ENCODE data around the gene YEATS2. TPM values are rescaled to one million over a fixed set of nuclear protein-coding genes. Genes with fewer than 3 reads are reported as not detected.
"Not testable (repeated sequence)": the region's sequence is repeated elsewhere in the genome, so short reads cannot be mapped to it uniquely, and the experiment has no call there.

The YEATS2 gene
- polyA plus RNA-seq, 2 donors = 5.8 to 9.0 TPM

GRCh38 chr3:183703892-183704291, 6.3 kb downstream of the YEATS2 start:
- H3K4me3 ChIP-seq (ENCODE audit: low read depth in 1 of 2, low read length in 2 of 2); H3K27me3 ChIP-seq (ENCODE audit: control insufficient read depth in 1 of 2, insufficient read depth in 2 of 2, low read length in 2 of 2); H3K27ac ChIP-seq (ENCODE audit: low read depth in 2 of 2, low read length in 1 of 2); H3K9me3 ChIP-seq (ENCODE audit: control insufficient read depth in 2 of 2, insufficient read depth in 1 of 2, low read depth in 1 of 2, low read length in 1 of 2); H3K4me1 ChIP-seq (ENCODE audit: control insufficient read depth in 2 of 2, insufficient read depth in 2 of 2, low read length in 1 of 2); H3K36me3 ChIP-seq (ENCODE audit: control insufficient read depth in 2 of 2, insufficient read depth in 2 of 2, low read length in 1 of 2): not testable (repeated sequence)
- WGBS, 2 donors = 91 to 93% methylated on average over 6 of the region's 6 CpGs

- no peaks in the 10 kb centered on the region for H3K4me1 ChIP-seq (ENCODE audit: control insufficient read depth in 2 of 2, insufficient read depth in 2 of 2, low read length in 1 of 2)
- H3K36me3 ChIP-seq (ENCODE audit: control insufficient read depth in 2 of 2, insufficient read depth in 2 of 2, low read length in 1 of 2) = no peaks in the 10 kb centered on the region
- H3K9me3 ChIP-seq (ENCODE audit: control insufficient read depth in 2 of 2, insufficient read depth in 1 of 2, low read depth in 1 of 2, low read length in 1 of 2) = no peaks in the 10 kb centered on the region
- no peak overlapping the region for H3K4me3 ChIP-seq (ENCODE audit: low read depth in 1 of 2, low read length in 2 of 2)
- no peaks in the 10 kb centered on the region for H3K27me3 ChIP-seq (ENCODE audit: control insufficient read depth in 1 of 2, insufficient read depth in 2 of 2, low read length in 2 of 2)
- no peak overlapping the region for H3K27ac ChIP-seq (ENCODE audit: low read depth in 2 of 2, low read length in 1 of 2)
Observed at GRCh38 chr3:183710231-183710630, 12.6 kb downstream of the YEATS2 start.

GRCh38 chr3:183711516-183711915, 13.9 kb downstream of the YEATS2 start:
- Histone ChIP-seq H3K36me3 (ENCODE audit: control insufficient read depth in 2 of 2, insufficient read depth in 2 of 2, low read length in 1 of 2) (no peaks in the 10 kb centered on the region), H3K27me3 (ENCODE audit: control insufficient read depth in 1 of 2, insufficient read depth in 2 of 2, low read length in 2 of 2) (no peaks in the 10 kb centered on the region), H3K27ac (ENCODE audit: low read depth in 2 of 2, low read length in 1 of 2) (no peak overlapping the region), H3K4me3 (ENCODE audit: low read depth in 1 of 2, low read length in 2 of 2) (no peak overlapping the region), H3K4me1 (ENCODE audit: control insufficient read depth in 2 of 2, insufficient read depth in 2 of 2, low read length in 1 of 2) (no peaks in the 10 kb centered on the region), H3K9me3 (ENCODE audit: control insufficient read depth in 2 of 2, insufficient read depth in 1 of 2, low read depth in 1 of 2, low read length in 1 of 2) (no peaks in the 10 kb centered on the region)
- WGBS, 2 donors = 95 to 96% methylated on average over 3 of the region's 3 CpGs

- Histone ChIP-seq H3K9me3 (ENCODE audit: control insufficient read depth in 2 of 2, insufficient read depth in 1 of 2, low read depth in 1 of 2, low read length in 1 of 2) (no peaks in the 10 kb centered on the region), H3K27me3 (ENCODE audit: control insufficient read depth in 1 of 2, insufficient read depth in 2 of 2, low read length in 2 of 2) (no peaks in the 10 kb centered on the region), H3K36me3 (ENCODE audit: control insufficient read depth in 2 of 2, insufficient read depth in 2 of 2, low read length in 1 of 2) (peaks cover 0 to 4% of the 10 kb centered on the region in 2 donors), H3K4me1 (ENCODE audit: control insufficient read depth in 2 of 2, insufficient read depth in 2 of 2, low read length in 1 of 2) (no peaks in the 10 kb centered on the region), H3K27ac (ENCODE audit: low read depth in 2 of 2, low read length in 1 of 2) (no peak overlapping the region), H3K4me3 (ENCODE audit: low read depth in 1 of 2, low read length in 2 of 2) (no peak overlapping the region)
Observed at GRCh38 chr3:183714622-183715021, 17.0 kb downstream of the YEATS2 start.

GRCh38 chr3:183718012-183718411, 20.4 kb downstream of the YEATS2 start:
- H3K4me3 ChIP-seq (ENCODE audit: low read depth in 1 of 2, low read length in 2 of 2) = no peak overlapping the region
- H3K27me3 ChIP-seq (ENCODE audit: control insufficient read depth in 1 of 2, insufficient read depth in 2 of 2, low read length in 2 of 2) = no peaks in the 10 kb centered on the region
- H3K9me3 ChIP-seq (ENCODE audit: control insufficient read depth in 2 of 2, insufficient read depth in 1 of 2, low read depth in 1 of 2, low read length in 1 of 2) = no peaks in the 10 kb centered on the region
- WGBS, 2 donors = 85 to 87% methylated on average over 3 of the region's 3 CpGs
- peaks cover 2 to 4% of the 10 kb centered on the region in 2 donors for H3K36me3 ChIP-seq (ENCODE audit: control insufficient read depth in 2 of 2, insufficient read depth in 2 of 2, low read length in 1 of 2)
- no peaks in the 10 kb centered on the region for H3K4me1 ChIP-seq (ENCODE audit: control insufficient read depth in 2 of 2, insufficient read depth in 2 of 2, low read length in 1 of 2)
- no peak overlapping the region for H3K27ac ChIP-seq (ENCODE audit: low read depth in 2 of 2, low read length in 1 of 2)

- Histone ChIP-seq H3K36me3 (ENCODE audit: control insufficient read depth in 2 of 2, insufficient read depth in 2 of 2, low read length in 1 of 2) (peaks cover under 1 to 8% of the 10 kb centered on the region in 2 donors), H3K4me3 (ENCODE audit: low read depth in 1 of 2, low read length in 2 of 2) (no peak overlapping the region), H3K4me1 (ENCODE audit: control insufficient read depth in 2 of 2, insufficient read depth in 2 of 2, low read length in 1 of 2) (no peaks in the 10 kb centered on the region), H3K27me3 (ENCODE audit: control insufficient read depth in 1 of 2, insufficient read depth in 2 of 2, low read length in 2 of 2) (no peaks in the 10 kb centered on the region), H3K27ac (ENCODE audit: low read depth in 2 of 2, low read length in 1 of 2) (no peak overlapping the region), H3K9me3 (ENCODE audit: control insufficient read depth in 2 of 2, insufficient read depth in 1 of 2, low read depth in 1 of 2, low read length in 1 of 2) (no peaks in the 10 kb centered on the region)
- WGBS, 2 donors = 64 to 88% methylated on average over 6 of the region's 6 CpGs
Observed at GRCh38 chr3:183725387-183725786, 27.8 kb downstream of the YEATS2 start.

GRCh38 chr3:183728204-183728603, 30.6 kb downstream of the YEATS2 start:
- H3K27me3 ChIP-seq (ENCODE audit: control insufficient read depth in 1 of 2, insufficient read depth in 2 of 2, low read length in 2 of 2) = no peaks in the 10 kb centered on the region
- H3K27ac ChIP-seq (ENCODE audit: low read depth in 2 of 2, low read length in 1 of 2) = no peak overlapping the region
- H3K9me3 ChIP-seq (ENCODE audit: control insufficient read depth in 2 of 2, insufficient read depth in 1 of 2, low read depth in 1 of 2, low read length in 1 of 2) = no peaks in the 10 kb centered on the region
- H3K36me3 ChIP-seq (ENCODE audit: control insufficient read depth in 2 of 2, insufficient read depth in 2 of 2, low read length in 1 of 2) = peaks cover 3 to 7% of the 10 kb centered on the region in 2 donors
- no peaks in the 10 kb centered on the region for H3K4me1 ChIP-seq (ENCODE audit: control insufficient read depth in 2 of 2, insufficient read depth in 2 of 2, low read length in 1 of 2)
- H3K4me3 ChIP-seq (ENCODE audit: low read depth in 1 of 2, low read length in 2 of 2) = no peak overlapping the region
- WGBS, 2 donors = 95 to 100% methylated on average over 1 of the region's 1 CpG

- WGBS, 2 donors = 96 to 98% methylated on average over 2 of the region's 2 CpGs
- Histone ChIP-seq H3K4me3 (ENCODE audit: low read depth in 1 of 2, low read length in 2 of 2) (no peak overlapping the region), H3K36me3 (ENCODE audit: control insufficient read depth in 2 of 2, insufficient read depth in 2 of 2, low read length in 1 of 2) (peaks cover 3 to 15% of the 10 kb centered on the region in 2 donors), H3K9me3 (ENCODE audit: control insufficient read depth in 2 of 2, insufficient read depth in 1 of 2, low read depth in 1 of 2, low read length in 1 of 2) (no peaks in the 10 kb centered on the region), H3K27ac (ENCODE audit: low read depth in 2 of 2, low read length in 1 of 2) (no peak overlapping the region), H3K27me3 (ENCODE audit: control insufficient read depth in 1 of 2, insufficient read depth in 2 of 2, low read length in 2 of 2) (no peaks in the 10 kb centered on the region), H3K4me1 (ENCODE audit: control insufficient read depth in 2 of 2, insufficient read depth in 2 of 2, low read length in 1 of 2) (no peaks in the 10 kb centered on the region)
Observed at GRCh38 chr3:183730361-183730760, 32.8 kb downstream of the YEATS2 start.

- 90 to 96% methylated on average over 5 of the region's 5 CpGs for WGBS, 2 donors
- no peak overlapping the region for H3K4me3 ChIP-seq (ENCODE audit: low read depth in 1 of 2, low read length in 2 of 2)
- H3K36me3 ChIP-seq (ENCODE audit: control insufficient read depth in 2 of 2, insufficient read depth in 2 of 2, low read length in 1 of 2) = peaks cover 7 to 14% of the 10 kb centered on the region in 2 donors
- no peaks in the 10 kb centered on the region for H3K4me1 ChIP-seq (ENCODE audit: control insufficient read depth in 2 of 2, insufficient read depth in 2 of 2, low read length in 1 of 2)
- no peaks in the 10 kb centered on the region for H3K9me3 ChIP-seq (ENCODE audit: control insufficient read depth in 2 of 2, insufficient read depth in 1 of 2, low read depth in 1 of 2, low read length in 1 of 2)
- no peak overlapping the region for H3K27ac ChIP-seq (ENCODE audit: low read depth in 2 of 2, low read length in 1 of 2)
- H3K27me3 ChIP-seq (ENCODE audit: control insufficient read depth in 1 of 2, insufficient read depth in 2 of 2, low read length in 2 of 2) = no peaks in the 10 kb centered on the region
Observed at GRCh38 chr3:183731611-183732010, 34.0 kb downstream of the YEATS2 start.

GRCh38 chr3:183733553-183733952, 36.0 kb downstream of the YEATS2 start:
- peaks cover 7% of the 10 kb centered on the region in 2 donors for H3K36me3 ChIP-seq (ENCODE audit: control insufficient read depth in 2 of 2, insufficient read depth in 2 of 2, low read length in 1 of 2)
- WGBS, 2 donors = 86 to 89% methylated on average over 7 of the region's 7 CpGs

More at GRCh38 chr3:183733553-183733952, 36.0 kb downstream of the YEATS2 start:
- H3K4me3 ChIP-seq (ENCODE audit: low read depth in 1 of 2, low read length in 2 of 2) = no peak overlapping the region
- no peaks in the 10 kb centered on the region for H3K9me3 ChIP-seq (ENCODE audit: control insufficient read depth in 2 of 2, insufficient read depth in 1 of 2, low read depth in 1 of 2, low read length in 1 of 2)
- H3K27ac ChIP-seq (ENCODE audit: low read depth in 2 of 2, low read length in 1 of 2) = no peak overlapping the region
- no peaks in the 10 kb centered on the region for H3K27me3 ChIP-seq (ENCODE audit: control insufficient read depth in 1 of 2, insufficient read depth in 2 of 2, low read length in 2 of 2)
- H3K4me1 ChIP-seq (ENCODE audit: control insufficient read depth in 2 of 2, insufficient read depth in 2 of 2, low read length in 1 of 2) = no peaks in the 10 kb centered on the region

All from esophagus (tissue), 2 donors.